ENCODE data around the gene HECTD2. TPM values are rescaled to one million over a fixed set of nuclear protein-coding genes. Genes with fewer than 3 reads are reported as not detected.
"Not testable (repeated sequence)": the region's sequence is repeated elsewhere in the genome, so short reads cannot be mapped to it uniquely, and the experiment has no call there.

The HECTD2 gene
- total RNA-seq = 1 to 10 TPM; 3.5 to 9.7 TPM

- Mint-ChIP-seq H3K4me3 (peak within 1 kb of the TSS; percentile 86), H3K36me3 (ENCODE audit: low read depth) (peaks cover 1% of the 10 kb centered on the region), H3K4me1 (peaks cover 21% of the 10 kb centered on the region), H3K27ac (peak within 1 kb of the TSS; percentile 97), H3K27me3 (peaks cover 4% of the 10 kb centered on the region), H3K9me3 (ENCODE audit: low read depth) (no peaks in the 10 kb centered on the region)
- peak; percentile 90 for DNase-seq
- CTCF ChIA-PET = interaction anchor here (0.6 to 1.5 kb wide), 5 partner anchors 11 to 29 kb away, joined by 3 to 4 read pairs (median 3); no protein-coding TSS in a partner anchor
- POLR2A ChIA-PET = interaction anchor here (0.6 kb wide), 1 partner anchor 1185 kb away, joined by 8 read pairs; no protein-coding TSS in a partner anchor
- intact Hi-C loops (cut with DNase I, micrococcal nuclease) = loop anchor here (1.0 to 10.0 kb wide), 10 partner anchors 21 to 498 kb away; partner anchors contain the start of genes FGFBP3 (in 1 of the 2), PCGF5 (in 1 of the 2) and TNKS2 (in 1 of the 2)
- ATAC-seq = peak; percentile 80
Measured at GRCh38 chr10:91409869-91410637, at the start of gene HECTD2. TSS of gene HECTD2 (plus strand) at chr10:91410344. CDS start at chr10:91410439, 95 bp downstream.

GRCh38 chr10:91360461-91360860 is 49.7 kb upstream of the HECTD2 start:
- Mint-ChIP-seq H3K4me3 (no peak overlapping the region), H3K27me3 (peaks cover 32% of the 10 kb centered on the region), H3K9me3 (ENCODE audit: low read depth) (no peaks in the 10 kb centered on the region), H3K27ac (no peak overlapping the region), H3K36me3 (ENCODE audit: low read depth) (no peaks in the 10 kb centered on the region), H3K4me1 (no peaks in the 10 kb centered on the region)
- ATAC-seq = no peak
- ChIA-PET POLR2A (no interaction called here), CTCF (no interaction called here)
- intact Hi-C loops (cut with DNase I, micrococcal nuclease) = no loop called here
- DNase-seq = no peak

- DNase-seq; H3K27ac Mint-ChIP-seq; POLR2A ChIA-PET; H3K4me3 Mint-ChIP-seq; ATAC-seq; H3K9me3 Mint-ChIP-seq (ENCODE audit: low read depth); H3K36me3 Mint-ChIP-seq (ENCODE audit: low read depth); CTCF ChIA-PET; intact Hi-C loops (cut with DNase I, micrococcal nuclease): not testable (repeated sequence)
- Mint-ChIP-seq H3K27me3 (peaks cover 33% of the 10 kb centered on the region), H3K4me1 (peaks cover 14% of the 10 kb centered on the region)
Measured at GRCh38 chr10:91365519-91365918, 44.6 kb upstream of the HECTD2 start.

- no peak for DNase-seq
- no peak for ATAC-seq
- intact Hi-C loops (cut with DNase I, micrococcal nuclease) = no loop called here
- POLR2A ChIA-PET = no interaction called here
- H3K27ac Mint-ChIP-seq = peak overlapping the region; percentile 21
- peaks cover 14% of the 10 kb centered on the region for H3K4me1 Mint-ChIP-seq
- CTCF ChIA-PET = no interaction called here
- no peak overlapping the region for H3K4me3 Mint-ChIP-seq
- H3K27me3 Mint-ChIP-seq = peaks cover 30% of the 10 kb centered on the region
- H3K9me3 Mint-ChIP-seq (ENCODE audit: low read depth) = no peaks in the 10 kb centered on the region
- no peaks in the 10 kb centered on the region for H3K36me3 Mint-ChIP-seq (ENCODE audit: low read depth)
Measured at GRCh38 chr10:91366704-91367103, 43.4 kb upstream of the HECTD2 start.

GRCh38 chr10:91367127-91367531 is 43.0 kb upstream of the HECTD2 start:
- intact Hi-C loops (cut with DNase I, micrococcal nuclease) = no loop called here
- ChIA-PET POLR2A (no interaction called here), CTCF (no interaction called here)
- Mint-ChIP-seq H3K9me3 (ENCODE audit: low read depth) (no peaks in the 10 kb centered on the region), H3K4me3 (no peak overlapping the region), H3K27ac (peak overlapping the region; percentile 21), H3K27me3 (peaks cover 28% of the 10 kb centered on the region), H3K36me3 (ENCODE audit: low read depth) (no peaks in the 10 kb centered on the region), H3K4me1 (peaks cover 14% of the 10 kb centered on the region)
- peak; percentile 75 for ATAC-seq
- peak; percentile 32 for DNase-seq

GRCh38 chr10:91367558-91367957 is 42.6 kb upstream of the HECTD2 start:
- no peaks in the 10 kb centered on the region for H3K36me3 Mint-ChIP-seq (ENCODE audit: low read depth)
- H3K27me3 Mint-ChIP-seq = peaks cover 27% of the 10 kb centered on the region
- no peaks in the 10 kb centered on the region for H3K9me3 Mint-ChIP-seq (ENCODE audit: low read depth)
- intact Hi-C loops (cut with DNase I, micrococcal nuclease) = no loop called here
- CTCF ChIA-PET = interaction anchor here (1.5 kb wide), 1 partner anchor 69 kb away, joined by 5 read pairs; no protein-coding TSS in a partner anchor
- DNase-seq (no peak), ATAC-seq (peak; percentile 4)
- H3K27ac Mint-ChIP-seq = no peak overlapping the region
- H3K4me3 Mint-ChIP-seq = no peak overlapping the region
- POLR2A ChIA-PET = no interaction called here
- H3K4me1 Mint-ChIP-seq = peaks cover 14% of the 10 kb centered on the region

GRCh38 chr10:91369978-91370589 is 40.1 kb upstream of the HECTD2 start:
- H3K27ac Mint-ChIP-seq = not testable (repeated sequence)

GRCh38 chr10:91374052-91374451 is 36.1 kb upstream of the HECTD2 start:
- no peak overlapping the region for H3K4me3 Mint-ChIP-seq
- H3K27ac Mint-ChIP-seq = no peak overlapping the region
- POLR2A ChIA-PET = no interaction called here
- H3K36me3 Mint-ChIP-seq (ENCODE audit: low read depth) = peaks cover 3% of the 10 kb centered on the region
- H3K27me3 Mint-ChIP-seq = peaks cover 18% of the 10 kb centered on the region
- CTCF ChIA-PET = interaction anchor here (0.8 to 1.3 kb wide), 2 partner anchors 13 to 75 kb away, joined by 3 read pairs; no protein-coding TSS in a partner anchor
- intact Hi-C loops (cut with DNase I, micrococcal nuclease) = loop anchor here in 1 of 2 experiments (10.0 kb wide), 1 partner anchor 369 kb away; no protein-coding TSS in a partner anchor
- ATAC-seq (no peak), DNase-seq (no peak)
- peaks cover 25% of the 10 kb centered on the region for H3K9me3 Mint-ChIP-seq (ENCODE audit: low read depth)
- peaks cover 14% of the 10 kb centered on the region for H3K4me1 Mint-ChIP-seq

More at GRCh38 chr10:91369978-91370589, 40.1 kb upstream of the HECTD2 start:
- Mint-ChIP-seq H3K9me3 (ENCODE audit: low read depth) (peaks cover 14% of the 10 kb centered on the region), H3K4me1 (peaks cover 14% of the 10 kb centered on the region), H3K27me3 (peaks cover 18% of the 10 kb centered on the region)
- peak; percentile 49 for ATAC-seq
- CTCF ChIA-PET = interaction anchor here (0.6 to 2.0 kb wide), 7 partner anchors 9 to 263 kb away, joined by 3 to 8 read pairs (median 4); partner anchors contain the start of gene PPP1R3C
- intact Hi-C loops (cut with DNase I, micrococcal nuclease) = loop anchor here in 1 of 2 experiments (10.0 kb wide), 1 partner anchor 365 kb away; no protein-coding TSS in a partner anchor
- POLR2A ChIA-PET = interaction anchor here (0.6 kb wide), 1 partner anchor 177 kb away, joined by 3 read pairs; no protein-coding TSS in a partner anchor
- not testable (repeated sequence) for H3K4me3 Mint-ChIP-seq; H3K36me3 Mint-ChIP-seq (ENCODE audit: low read depth); DNase-seq

GRCh38 chr10:91378061-91378460 is 32.1 kb upstream of the HECTD2 start:
- H3K36me3 Mint-ChIP-seq (ENCODE audit: low read depth) = peaks cover 7% of the 10 kb centered on the region
- intact Hi-C loops (cut with DNase I, micrococcal nuclease) = loop anchor here in 1 of 2 experiments (10.0 kb wide), 1 partner anchor 373 kb away; no protein-coding TSS in a partner anchor
- peaks cover 31% of the 10 kb centered on the region for H3K9me3 Mint-ChIP-seq (ENCODE audit: low read depth)
- peak; percentile 86 for ATAC-seq
- POLR2A ChIA-PET = no interaction called here
- CTCF ChIA-PET = interaction anchor here (0.6 to 2.0 kb wide), 7 partner anchors 9 to 723 kb away, joined by 3 to 7 read pairs (median 3); no protein-coding TSS in a partner anchor
- H3K27ac Mint-ChIP-seq = no peak overlapping the region
- peaks cover 16% of the 10 kb centered on the region for H3K27me3 Mint-ChIP-seq
- peak; percentile 20 for DNase-seq
- H3K4me1 Mint-ChIP-seq = peaks cover 24% of the 10 kb centered on the region
- H3K4me3 Mint-ChIP-seq = no peak overlapping the region

GRCh38 chr10:91380873-91381256 is 29.3 kb upstream of the HECTD2 start:
- Mint-ChIP-seq H3K4me1 (peaks cover 24% of the 10 kb centered on the region), H3K36me3 (ENCODE audit: low read depth) (peaks cover 5% of the 10 kb centered on the region), H3K27ac (no peak overlapping the region), H3K27me3 (peaks cover 21% of the 10 kb centered on the region), H3K9me3 (ENCODE audit: low read depth) (peaks cover 12% of the 10 kb centered on the region), H3K4me3 (no peak overlapping the region)
- intact Hi-C loops (cut with DNase I, micrococcal nuclease) = no loop called here
- ChIA-PET POLR2A (interaction anchor here (0.5 kb wide), 1 partner anchor 265 kb away, joined by 4 read pairs; no protein-coding TSS in a partner anchor), CTCF (interaction anchor here (0.6 to 1.9 kb wide), 4 partner anchors 30 to 294 kb away, joined by 3 to 5 read pairs (median 4); no protein-coding TSS in a partner anchor)
- ATAC-seq (no peak), DNase-seq (no peak)

- Mint-ChIP-seq H3K27ac (no peak overlapping the region), H3K27me3 (peaks cover 21% of the 10 kb centered on the region), H3K9me3 (ENCODE audit: low read depth) (peaks cover 10% of the 10 kb centered on the region), H3K36me3 (ENCODE audit: low read depth) (peaks cover 5% of the 10 kb centered on the region), H3K4me3 (no peak overlapping the region), H3K4me1 (peaks cover 24% of the 10 kb centered on the region)
- no peak for DNase-seq
- intact Hi-C loops (cut with DNase I, micrococcal nuclease) = no loop called here
- ChIA-PET POLR2A (interaction anchor here (0.5 kb wide), 1 partner anchor 265 kb away, joined by 4 read pairs; no protein-coding TSS in a partner anchor), CTCF (interaction anchor here (0.8 to 1.9 kb wide), 4 partner anchors 10 to 293 kb away, joined by 3 to 5 read pairs (median 4); no protein-coding TSS in a partner anchor)
- ATAC-seq = no peak
Measured at GRCh38 chr10:91381257-91381891, 28.8 kb upstream of the HECTD2 start.

Data from activated CD4-positive, alpha-beta T cell treated with anti-CD3 and anti-CD28 coated beads for 36 hours (primary cell).